Measurements from ENCODE around the gene SOX11.

The SOX11 gene

GRCh38 chr2:5692561-5693286 lies 540 bp downstream of the SOX11 start:
- DNase-seq = no peak

DNA sequence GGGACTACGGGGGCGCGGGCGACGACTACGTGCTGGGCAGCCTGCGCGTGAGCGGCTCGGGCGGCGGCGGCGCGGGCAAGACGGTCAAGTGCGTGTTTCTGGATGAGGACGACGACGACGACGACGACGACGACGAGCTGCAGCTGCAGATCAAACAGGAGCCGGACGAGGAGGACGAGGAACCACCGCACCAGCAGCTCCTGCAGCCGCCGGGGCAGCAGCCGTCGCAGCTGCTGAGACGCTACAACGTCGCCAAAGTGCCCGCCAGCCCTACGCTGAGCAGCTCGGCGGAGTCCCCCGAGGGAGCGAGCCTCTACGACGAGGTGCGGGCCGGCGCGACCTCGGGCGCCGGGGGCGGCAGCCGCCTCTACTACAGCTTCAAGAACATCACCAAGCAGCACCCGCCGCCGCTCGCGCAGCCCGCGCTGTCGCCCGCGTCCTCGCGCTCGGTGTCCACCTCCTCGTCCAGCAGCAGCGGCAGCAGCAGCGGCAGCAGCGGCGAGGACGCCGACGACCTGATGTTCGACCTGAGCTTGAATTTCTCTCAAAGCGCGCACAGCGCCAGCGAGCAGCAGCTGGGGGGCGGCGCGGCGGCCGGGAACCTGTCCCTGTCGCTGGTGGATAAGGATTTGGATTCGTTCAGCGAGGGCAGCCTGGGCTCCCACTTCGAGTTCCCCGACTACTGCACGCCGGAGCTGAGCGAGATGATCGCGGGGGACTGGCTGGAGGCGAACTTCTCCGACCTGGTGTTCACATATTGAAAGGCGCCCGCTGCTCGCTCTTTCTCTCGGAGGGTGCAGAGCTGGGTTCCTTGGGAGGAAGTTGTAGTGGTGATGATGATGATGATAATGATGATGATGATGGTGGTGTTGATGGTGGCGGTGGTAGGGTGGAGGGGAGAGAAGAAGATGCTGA lies 1.4 kb downstream of the SOX11 start:
- DNase-seq = no peak

DNA sequence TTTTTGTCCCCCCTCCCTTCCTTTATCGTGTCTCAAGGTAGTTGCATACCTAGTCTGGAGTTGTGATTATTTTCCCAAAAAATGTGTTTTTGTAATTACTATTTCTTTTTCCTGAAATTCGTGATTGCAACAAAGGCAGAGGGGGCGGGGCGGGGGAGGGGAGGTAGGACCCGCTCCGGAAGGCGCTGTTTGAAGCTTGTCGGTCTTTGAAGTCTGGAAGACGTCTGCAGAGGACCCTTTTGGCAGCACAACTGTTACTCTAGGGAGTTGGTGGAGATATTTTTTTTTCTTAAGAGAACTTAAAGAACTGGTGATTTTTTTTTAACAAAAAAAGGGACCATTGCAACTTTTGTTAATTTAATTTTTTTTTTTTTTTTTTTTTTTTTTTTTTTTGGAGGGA lies 2.1 kb downstream of the SOX11 start:
- DNase-seq = no peak

GRCh38 chr2:5695654-5696403 lies 3.6 kb downstream of the SOX11 start:
- no peak for DNase-seq

DNA sequence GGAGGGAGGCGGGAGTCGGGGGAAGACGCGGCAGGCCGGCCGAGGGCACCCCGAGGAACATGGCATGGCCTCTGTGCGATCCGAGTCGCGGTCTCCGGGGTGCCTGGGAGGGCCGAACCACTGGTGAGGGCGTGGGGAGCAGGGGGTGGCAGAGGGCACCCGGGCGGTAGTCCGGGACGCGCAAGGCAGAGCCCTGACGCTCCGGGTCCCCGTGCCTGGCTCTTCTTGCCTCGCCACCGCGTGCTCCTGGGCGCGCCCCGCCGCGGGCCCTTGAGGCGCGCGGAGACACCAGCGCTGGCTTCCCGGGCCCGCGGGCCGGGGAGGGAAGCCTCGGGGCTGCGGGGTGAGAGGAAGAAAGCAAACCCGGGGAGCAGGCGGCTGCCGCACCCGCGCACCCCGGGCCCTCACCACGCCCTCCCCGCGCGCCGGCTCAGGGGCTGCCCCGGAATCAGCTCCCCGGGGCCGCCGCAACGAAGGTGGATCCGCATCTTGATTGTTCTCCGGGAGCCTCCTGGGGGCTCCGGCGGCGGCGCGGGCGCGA lies 4.3 kb downstream of the SOX11 start:
- no peak for DNase-seq

GRCh38 chr2:5696945-5697521 lies 4.8 kb downstream of the SOX11 start:
- no peak for DNase-seq

- no peak for DNase-seq
Measured at GRCh38 chr2:5697562-5697961, 5.4 kb downstream of the SOX11 start.

- no peak for DNase-seq
Measured at GRCh38 chr2:5698134-5698533, 6.0 kb downstream of the SOX11 start.

GRCh38 chr2:5699963-5700362 lies 7.8 kb downstream of the SOX11 start:
- DNase-seq = no peak

DNA sequence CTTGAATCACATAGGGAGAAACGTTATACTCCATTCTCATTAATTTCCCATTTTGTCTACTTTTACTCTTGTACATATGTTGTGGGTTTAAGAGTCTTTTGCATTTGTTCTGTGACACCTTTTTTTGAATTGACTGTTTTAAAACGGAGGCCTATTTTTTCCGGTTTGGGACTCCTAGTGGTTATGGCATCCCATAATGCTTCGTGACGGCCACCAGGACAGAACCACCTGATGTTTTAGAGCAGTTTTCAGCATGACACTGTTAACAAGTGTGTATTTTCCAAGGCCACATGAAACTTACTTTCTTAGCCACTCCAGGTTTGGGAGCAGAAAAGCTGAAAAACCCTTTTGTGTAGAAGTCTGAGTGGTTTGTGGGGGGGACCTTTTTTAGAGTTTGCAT lies 8.4 kb downstream of the SOX11 start:
- DNase-seq = no peak

DNA sequence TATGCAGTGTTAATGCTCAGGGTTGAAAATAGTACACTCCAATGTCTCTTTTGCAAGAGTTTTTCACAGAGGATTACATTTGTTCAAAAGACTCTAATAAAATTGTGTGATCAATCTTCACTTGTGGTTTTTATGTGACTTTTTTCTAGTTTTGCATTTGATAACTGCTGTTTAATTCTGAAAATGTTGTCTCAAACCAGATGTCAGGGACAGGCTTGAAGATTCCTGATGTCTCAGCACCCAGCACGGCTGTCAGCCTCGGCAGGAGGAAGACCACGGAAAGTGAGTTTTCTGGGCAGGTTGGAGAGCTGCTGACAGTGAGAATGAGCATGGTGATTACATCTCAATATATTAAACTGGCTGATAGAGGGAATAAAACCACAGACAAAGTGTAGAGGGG lies 9.1 kb downstream of the SOX11 start:
- DNase-seq = no peak

DNA sequence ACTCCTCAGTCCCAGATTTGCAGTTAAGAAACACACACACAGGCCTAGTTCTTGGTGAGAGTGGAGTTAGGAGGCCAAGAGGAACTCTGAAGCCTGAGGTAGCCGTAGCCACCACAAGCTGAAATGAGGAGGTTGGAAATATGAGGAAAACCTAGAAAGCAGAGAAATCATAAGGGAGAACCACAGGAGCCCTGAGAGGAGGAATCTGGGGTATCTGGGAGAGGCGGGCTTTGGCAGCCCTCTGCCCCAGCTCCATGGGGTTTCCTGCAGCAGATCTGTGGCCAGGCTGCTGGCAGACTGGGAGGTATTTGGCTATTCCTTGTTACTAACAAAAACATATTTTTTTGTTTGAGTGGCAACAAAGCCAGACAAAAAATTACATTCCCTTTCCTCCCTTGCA lies 11.0 kb downstream of the SOX11 start:
- DNase-seq = no peak

DNA sequence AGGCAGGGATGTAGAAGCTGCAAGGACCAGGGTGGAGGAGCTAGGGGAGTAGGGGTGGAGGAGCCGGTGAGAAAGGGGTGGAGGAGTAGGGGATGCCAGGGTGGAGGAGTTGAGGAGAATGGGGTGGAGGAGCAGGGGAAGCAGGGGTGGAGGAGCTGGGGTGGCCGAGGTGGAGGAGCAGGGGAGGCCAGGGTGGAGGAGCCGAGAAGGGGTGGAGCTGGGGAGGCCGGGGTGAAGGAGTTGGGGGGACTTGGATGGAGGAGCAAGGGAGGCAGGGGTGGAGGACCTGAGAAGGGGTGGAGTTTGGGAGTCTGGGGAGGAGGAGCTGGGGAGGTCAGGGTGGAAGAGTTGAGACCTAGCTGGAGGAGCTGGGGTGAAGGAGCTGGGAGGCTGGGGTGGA lies 13.3 kb downstream of the SOX11 start:
- DNase-seq = no peak

DNA sequence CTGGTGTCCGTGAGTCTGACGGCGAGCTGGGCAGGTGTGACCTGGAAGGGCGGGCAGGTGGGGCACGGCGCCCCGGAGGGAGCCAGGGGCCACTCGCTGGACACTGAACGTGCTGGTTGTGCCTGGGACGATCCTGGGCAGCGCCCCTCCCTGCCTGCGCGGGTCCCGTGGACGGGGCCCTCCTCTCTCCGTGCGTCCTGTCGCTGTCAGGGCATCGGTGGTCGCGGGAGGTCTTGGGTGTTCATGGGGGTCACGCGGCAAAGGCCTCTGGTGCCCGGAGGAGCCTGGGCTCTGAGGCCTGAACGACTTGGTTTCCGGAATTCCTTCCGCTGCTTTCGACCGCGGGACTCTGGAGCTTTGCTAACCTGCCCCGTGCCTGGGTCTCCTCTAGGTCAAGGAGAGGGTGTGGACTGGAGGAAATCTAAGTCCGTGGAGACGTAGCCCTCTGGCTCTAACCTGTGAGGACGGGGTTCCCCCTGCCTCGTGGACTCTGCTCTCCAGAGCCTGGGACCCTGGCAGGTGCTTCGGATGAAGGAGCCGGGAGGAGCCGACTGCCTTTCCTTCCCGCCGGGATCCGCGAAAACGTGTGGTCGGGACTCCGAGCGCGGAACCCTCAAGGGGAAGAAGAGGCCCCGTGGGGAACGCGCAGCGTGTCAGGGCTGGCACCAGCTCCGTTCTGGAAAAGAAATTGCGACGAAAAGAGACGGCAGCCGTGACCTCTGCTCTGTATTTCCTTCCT lies 14.7 kb downstream of the SOX11 start:
- DNase-seq = no peak

DNA sequence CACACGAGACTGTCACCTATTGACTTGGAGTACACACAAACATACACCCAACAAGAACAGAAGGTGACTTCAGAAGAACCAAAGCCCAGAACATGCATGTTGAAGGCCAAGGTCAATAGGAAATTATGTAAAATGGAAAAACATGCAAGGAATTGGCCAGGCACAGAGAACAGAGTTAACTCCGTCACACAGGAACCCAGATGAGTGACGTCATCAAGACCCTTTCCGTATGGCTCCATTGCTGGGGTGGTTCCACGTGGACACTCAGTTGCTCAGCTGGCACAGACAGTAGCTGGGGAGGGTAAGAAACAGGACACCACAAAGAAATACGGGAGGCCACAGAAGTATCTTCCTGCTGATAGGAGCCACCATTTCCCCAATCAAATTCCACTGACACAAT lies 18.4 kb downstream of the SOX11 start:
- DNase-seq = no peak

GRCh38 chr2:5713101-5713500 lies 20.9 kb downstream of the SOX11 start:
- no peak for DNase-seq

GRCh38 chr2:5719629-5720334 lies 27.6 kb downstream of the SOX11 start:
- no peak for DNase-seq

- DNase-seq = no peak
Measured at GRCh38 chr2:5720426-5720825, 28.2 kb downstream of the SOX11 start.

DNA sequence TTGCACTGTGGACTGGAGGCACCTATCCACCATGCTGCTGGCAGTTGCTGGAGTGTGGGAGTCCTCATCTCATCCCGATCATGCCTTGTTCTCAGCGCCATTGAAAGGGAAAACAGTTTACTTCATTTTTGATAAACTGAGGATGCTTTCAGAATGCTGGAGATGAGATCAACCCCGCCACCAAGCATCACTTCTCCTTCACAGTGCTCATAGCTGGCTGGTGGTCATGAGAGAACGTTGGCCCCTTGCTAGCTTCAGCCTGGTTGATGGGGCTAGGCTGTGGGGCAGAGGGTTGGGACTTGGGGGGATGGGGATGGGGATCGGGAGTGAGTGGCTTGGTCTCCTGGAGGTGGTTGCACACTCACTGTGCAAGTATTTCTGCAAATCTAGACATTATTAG lies 30.1 kb downstream of the SOX11 start:
- no peak for DNase-seq

GRCh38 chr2:5723791-5724735 lies 31.9 kb downstream of the SOX11 start:
- DNase-seq = no peak
